T-helper 1 cell treated with Interleukin-12 subunit alpha and Interleukin-12 subunit beta and Interleukin-4 antibody, amounts not matched to agents 30 ng/mL and 1 ng/mL, for 36 hours (primary cell): ENCODE measurements around the gene CYCS. TPM values are rescaled to one million over a fixed set of nuclear protein-coding genes. Genes with fewer than 3 reads are reported as not detected.
"Not testable (repeated sequence)": the region's sequence is repeated elsewhere in the genome, so short reads cannot be mapped to it uniquely, and the experiment has no call there.

Experiments
- intact Hi-C: fragments of 100-400 bp; cut with micrococcal nuclease; formaldehyde crosslinking; loops from one replicate; pipeline ENCODE4 v1.15.1; 2024
- total RNA-seq: library from RNA; stranded (reverse); gene quantifications from 2 replicates; pipeline ENCODE4 v1.2.3, GENCODE V29; 2022

Gene CYCS
- total RNA-seq, 1 donor from 2014 or later: 135 TPM

DNA sequence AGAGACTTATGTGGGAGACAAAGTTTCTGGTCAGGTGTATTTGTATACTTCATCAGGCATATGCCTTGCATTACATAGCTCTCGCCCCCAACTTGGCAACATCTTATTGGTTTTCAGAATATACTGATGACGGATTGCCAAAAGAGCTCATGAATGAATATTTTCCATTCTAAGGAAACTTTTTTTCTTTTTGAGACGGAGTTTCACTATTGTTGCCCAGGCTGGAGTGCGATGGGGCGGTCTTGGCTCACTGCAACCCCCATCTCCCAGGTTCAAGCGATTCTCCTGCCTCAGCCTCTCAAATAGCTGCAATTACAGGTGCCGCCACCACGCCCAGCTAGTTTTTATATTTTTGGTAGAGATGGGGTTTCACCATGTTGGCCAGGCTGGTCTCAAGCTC, 6.0 kb downstream of the CYCS start:
- intact Hi-C loops: no loop called here

DNA sequence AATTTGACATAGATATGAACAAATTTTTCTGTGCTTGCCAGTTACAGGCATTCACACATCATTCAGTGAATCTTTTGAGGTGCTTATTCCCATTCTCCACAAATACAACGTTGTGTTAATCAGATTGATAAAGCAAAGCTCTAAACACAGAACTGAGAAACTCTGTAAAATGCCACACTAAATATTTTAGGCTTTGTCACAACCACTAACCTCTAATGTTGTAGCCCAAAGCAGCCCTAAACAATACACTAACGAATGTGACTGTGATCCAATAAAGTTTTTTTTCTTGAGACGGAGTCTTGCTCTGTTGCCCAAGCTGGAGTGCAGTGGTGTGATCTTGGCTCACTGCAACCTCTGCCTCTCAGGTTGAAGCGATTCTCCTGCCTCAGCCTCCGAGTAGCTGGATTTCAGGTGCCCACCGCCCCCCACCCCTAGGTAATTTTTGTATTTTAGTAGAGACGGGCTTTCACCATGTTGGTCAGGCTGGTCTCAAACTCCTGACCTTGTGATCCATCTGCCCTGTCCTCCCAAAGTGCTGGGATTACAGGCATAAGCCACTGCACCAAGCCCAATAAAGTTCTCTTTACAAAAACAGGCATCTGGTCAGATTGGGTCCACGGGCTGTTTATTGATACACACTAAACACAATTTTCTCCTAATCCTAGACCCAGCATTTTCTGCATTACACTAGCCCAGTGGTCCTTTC, 6.9 kb downstream of the CYCS start:
- intact Hi-C loops: no loop called here

- intact Hi-C loops: no loop called here
Measured at GRCh38 chr7:25117226-25118047, 7.6 kb downstream of the CYCS start.

- intact Hi-C loops: no loop called here
Measured at GRCh38 chr7:25116621-25117020, 8.4 kb downstream of the CYCS start.

GRCh38 chr7:25110514-25110913, 14.5 kb downstream of the CYCS start:
- intact Hi-C loops: not testable (repeated sequence)

DNA sequence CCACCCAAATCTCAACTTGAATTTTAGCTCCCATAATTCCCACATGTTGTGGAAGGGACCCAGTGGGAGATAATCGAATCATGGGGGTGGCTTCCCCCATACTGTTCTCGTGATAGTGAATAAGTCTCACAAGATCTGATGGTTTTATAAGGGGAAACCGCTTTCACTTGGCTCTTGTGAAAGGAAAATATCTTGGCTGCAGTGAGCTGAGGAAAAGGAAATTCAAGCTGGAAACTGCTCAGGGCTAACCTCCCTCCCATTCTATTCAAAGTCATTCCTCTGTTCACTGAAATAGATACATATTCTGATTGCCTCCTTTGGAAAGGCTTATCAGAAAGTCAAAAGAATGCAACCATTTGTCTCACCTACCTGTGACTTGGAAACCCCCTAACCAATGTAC, 15.8 kb downstream of the CYCS start:
- intact Hi-C loops: no loop called here

- intact Hi-C loops: no loop called here
Measured at GRCh38 chr7:25105911-25106310, 19.1 kb downstream of the CYCS start.

- intact Hi-C loops: no loop called here
Measured at GRCh38 chr7:25103773-25104172, 21.3 kb downstream of the CYCS start.

DNA sequence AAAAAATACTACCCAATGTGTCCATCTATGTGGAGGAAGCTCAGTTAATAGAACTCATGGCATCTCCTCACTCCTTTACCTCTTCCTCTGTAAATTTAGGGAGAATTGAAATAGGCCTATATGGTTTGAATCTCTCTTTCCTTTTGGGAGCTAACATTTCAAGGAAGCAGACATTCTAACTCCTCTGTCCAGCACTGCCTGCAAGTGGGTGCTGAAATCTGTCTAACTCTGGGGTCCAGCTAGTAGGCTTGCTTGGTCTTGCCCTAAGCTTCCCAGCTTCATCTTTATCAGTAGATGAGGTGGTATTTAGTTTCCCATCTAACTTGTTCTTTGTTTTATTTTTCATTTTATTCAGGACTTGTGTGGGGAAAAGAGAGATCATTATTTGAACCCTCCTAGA, 23.2 kb downstream of the CYCS start:
- intact Hi-C loops: no loop called here

DNA sequence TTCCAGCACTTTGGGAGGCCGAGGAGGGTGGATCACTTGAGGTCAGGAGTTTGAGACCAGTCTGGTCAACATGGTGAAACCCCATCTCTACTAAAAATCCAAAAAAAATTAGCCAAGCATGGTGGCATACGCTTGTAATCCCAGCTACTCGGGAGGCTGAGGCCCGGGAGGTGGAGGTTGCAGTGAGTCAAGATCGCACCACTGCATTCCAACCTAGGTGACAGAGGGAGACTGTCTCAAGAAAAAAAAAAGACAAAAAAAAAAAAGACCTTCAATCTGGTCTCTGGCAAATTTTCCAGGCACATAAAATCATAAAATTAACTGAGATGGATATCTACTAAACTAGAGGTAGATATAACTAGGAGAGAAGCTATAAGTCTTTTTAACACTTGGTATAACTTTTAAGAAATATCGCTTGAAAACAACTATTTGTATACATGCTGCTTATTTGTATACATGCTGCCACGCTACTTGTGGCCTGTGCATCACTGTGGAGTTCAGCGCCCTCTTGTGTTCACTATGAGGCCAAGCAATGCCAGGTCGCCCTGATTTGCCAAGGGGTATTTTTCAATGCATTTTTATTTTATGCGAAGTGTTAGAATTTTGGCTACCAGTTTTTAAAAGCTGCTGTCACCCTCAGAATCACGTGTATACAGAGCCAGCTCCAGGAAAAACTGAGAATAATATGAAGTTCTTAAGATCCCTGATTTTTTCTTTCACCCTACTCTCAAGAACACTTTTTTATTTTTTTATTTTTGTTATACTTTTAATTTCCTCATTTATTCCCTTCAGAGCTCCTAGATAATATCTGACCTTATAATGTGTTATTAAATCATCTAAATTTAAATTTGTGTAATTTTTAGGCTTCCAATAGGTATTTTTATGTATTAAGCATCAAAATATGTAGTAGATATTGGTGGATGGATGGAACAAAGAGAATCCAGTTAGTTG, 26.7 kb downstream of the CYCS start:
- intact Hi-C loops: loop anchor here (1.0 to 5.0 kb wide), 9 partner anchors 62 to 1551 kb away; no protein-coding TSS in a partner anchor

GRCh38 chr7:25095516-25096345, 29.3 kb downstream of the CYCS start:
- intact Hi-C loops: loop anchor here (5.0 kb wide), 2 partner anchors 803 to 1548 kb away; no protein-coding TSS in a partner anchor

- intact Hi-C loops: loop anchor here (1.0 to 5.0 kb wide), 4 partner anchors 32 to 429 kb away; partner anchors contain the start of genes CYCS and OSBPL3
Measured at GRCh38 chr7:25093268-25093826, 31.7 kb downstream of the CYCS start.

GRCh38 chr7:25091779-25092178, 33.3 kb downstream of the CYCS start:
- intact Hi-C loops: loop anchor here (2.0 to 5.0 kb wide), 2 partner anchors 364 to 427 kb away; no protein-coding TSS in a partner anchor

- intact Hi-C loops: loop anchor here (5.0 kb wide), 1 partner anchor 364 kb away; no protein-coding TSS in a partner anchor
Measured at GRCh38 chr7:25091176-25091575, 33.9 kb downstream of the CYCS start.

DNA sequence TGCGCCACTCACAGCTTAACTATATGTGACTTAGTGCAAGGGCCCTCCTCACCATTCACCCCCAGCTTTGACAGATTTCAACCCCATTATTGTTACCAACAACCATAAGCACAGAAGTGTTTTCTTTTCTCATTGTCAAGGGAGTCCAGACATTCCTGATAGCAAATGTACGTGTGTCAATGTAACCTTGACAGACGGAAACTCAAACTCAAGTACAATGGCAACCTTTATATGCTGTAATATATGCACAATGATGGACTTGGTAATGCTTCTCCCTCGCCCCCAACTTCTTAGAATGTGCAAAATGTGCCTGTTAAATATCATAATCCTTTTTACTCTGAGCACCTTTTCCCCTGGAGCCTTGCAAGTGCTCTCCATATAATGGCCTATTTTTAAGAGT, 34.7 kb downstream of the CYCS start:
- intact Hi-C loops: loop anchor here (5.0 kb wide), 1 partner anchor 363 kb away; no protein-coding TSS in a partner anchor

GRCh38 chr7:25087855-25088254, 37.2 kb downstream of the CYCS start:
- intact Hi-C loops: no loop called here

DNA sequence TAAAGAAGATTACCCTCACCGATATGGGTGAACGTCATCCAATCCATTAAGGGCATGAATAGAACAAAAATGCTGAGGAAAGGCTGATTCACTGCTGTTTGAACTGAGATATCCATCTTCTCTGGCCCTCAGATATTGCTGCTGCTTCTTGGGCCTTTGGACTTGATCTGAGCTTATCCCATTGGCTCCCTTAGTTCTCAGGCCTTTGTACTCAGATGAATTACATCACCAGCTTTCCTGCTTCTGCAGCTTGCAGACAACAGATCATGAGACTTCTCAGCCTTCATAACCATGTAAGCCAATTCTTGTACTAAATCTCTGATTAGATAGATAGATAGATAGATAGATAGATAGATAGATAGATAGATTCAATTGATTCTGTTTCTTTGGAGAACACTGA, 40.2 kb downstream of the CYCS start:
- intact Hi-C loops: no loop called here

- intact Hi-C loops: no loop called here
Measured at GRCh38 chr7:25083201-25083600, 41.9 kb downstream of the CYCS start.

- intact Hi-C loops: not testable (repeated sequence)
Measured at GRCh38 chr7:25082041-25082440, 43.0 kb downstream of the CYCS start.

DNA sequence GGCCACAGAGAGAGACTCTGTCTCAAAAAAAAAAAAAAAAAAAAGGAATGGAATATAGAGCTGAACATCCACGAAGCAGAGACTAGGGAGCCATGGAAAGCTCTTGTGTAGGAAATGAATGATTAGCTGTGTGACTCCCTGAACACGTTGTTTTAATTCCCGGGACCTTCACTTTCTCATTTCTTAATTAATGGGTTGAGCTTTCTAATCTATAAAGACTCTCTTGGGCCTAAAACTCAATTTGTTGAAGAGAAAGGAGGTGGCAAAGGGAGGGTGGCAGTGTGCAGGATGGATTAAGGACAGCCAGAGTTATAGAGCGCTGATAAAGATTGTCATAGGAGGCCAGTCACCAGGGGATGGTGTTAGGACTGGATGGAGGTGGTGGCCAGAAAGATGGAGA, 48.0 kb downstream of the CYCS start:
- intact Hi-C loops: no loop called here
